HG02571 (cell line): ENCODE results near the gene FHOD1.

Experiments
- ATAC-seq: cut with Tn5 transposase; IDR thresholded peaks from one replicate; pipeline ENCODE4 v1.9.1; 2021; ENCODE audit warnings: mild to moderate bottlenecking, moderate library complexity; ENCODE audit not compliant: unreplicated experiment

FHOD1 gene

GRCh38 chr16:67247192-67248072 is at the start of gene FHOD1:
FHOD1 (minus strand) TSS chr16:67247481; CDS start chr16:67247410, 71 bp downstream.
- peak; percentile 41 for ATAC-seq

- no peak for ATAC-seq
These were observed 49.1 kb upstream of the FHOD1 start for GRCh38 chr16:67296420-67296819.

DNA sequence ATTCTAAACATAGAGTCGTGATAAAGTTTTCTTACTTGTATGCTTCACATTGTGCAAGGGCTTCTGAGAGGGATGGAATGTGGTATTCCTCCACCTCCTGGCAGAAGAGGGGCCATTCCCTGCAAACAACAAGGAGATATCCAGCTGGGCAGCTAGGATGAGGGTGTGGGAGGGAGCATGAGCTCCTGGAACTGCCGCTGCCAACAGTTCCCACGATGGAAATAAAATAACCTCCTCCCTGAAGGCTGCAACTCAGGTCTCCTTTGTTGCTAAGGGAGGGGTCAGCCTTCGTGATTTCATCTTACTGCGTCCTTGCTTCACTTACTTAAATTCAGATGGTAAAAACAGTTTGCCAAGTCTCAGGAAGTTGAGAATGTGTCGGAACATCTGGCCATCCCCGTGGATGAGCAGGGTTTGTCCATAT is 47.7 kb upstream of the FHOD1 start:
- ATAC-seq, result no peak

- ATAC-seq, result no peak
These were observed 47.0 kb upstream of the FHOD1 start for GRCh38 chr16:67294171-67294757.

DNA sequence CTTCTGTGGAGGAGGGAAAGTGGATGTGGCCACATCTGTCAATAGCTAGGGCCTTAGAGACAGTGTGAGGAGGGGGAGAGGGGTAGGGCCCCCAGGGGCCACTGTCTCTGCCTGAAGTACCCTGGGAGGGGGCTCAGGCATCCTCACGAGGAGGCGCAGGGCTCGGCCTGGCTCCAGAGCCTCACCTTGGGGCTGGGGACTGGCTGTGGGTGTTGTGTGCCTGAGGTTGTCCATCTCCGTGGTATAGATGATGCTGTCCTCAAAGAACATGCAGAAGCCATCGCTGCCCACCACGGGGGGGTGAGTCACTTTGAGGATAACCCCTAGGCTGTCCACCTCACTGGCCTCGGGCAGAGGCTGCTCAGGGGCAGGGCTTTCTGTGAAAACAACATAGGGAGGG is 44.2 kb upstream of the FHOD1 start:
- ATAC-seq, result no peak

GRCh38 chr16:67287960-67288359 is 40.7 kb upstream of the FHOD1 start:
- ATAC-seq, result no peak

- no peak for ATAC-seq
These were observed 39.4 kb upstream of the FHOD1 start for GRCh38 chr16:67286441-67287235.

- no peak for ATAC-seq
These were observed 37.7 kb upstream of the FHOD1 start for GRCh38 chr16:67284699-67285646.

DNA sequence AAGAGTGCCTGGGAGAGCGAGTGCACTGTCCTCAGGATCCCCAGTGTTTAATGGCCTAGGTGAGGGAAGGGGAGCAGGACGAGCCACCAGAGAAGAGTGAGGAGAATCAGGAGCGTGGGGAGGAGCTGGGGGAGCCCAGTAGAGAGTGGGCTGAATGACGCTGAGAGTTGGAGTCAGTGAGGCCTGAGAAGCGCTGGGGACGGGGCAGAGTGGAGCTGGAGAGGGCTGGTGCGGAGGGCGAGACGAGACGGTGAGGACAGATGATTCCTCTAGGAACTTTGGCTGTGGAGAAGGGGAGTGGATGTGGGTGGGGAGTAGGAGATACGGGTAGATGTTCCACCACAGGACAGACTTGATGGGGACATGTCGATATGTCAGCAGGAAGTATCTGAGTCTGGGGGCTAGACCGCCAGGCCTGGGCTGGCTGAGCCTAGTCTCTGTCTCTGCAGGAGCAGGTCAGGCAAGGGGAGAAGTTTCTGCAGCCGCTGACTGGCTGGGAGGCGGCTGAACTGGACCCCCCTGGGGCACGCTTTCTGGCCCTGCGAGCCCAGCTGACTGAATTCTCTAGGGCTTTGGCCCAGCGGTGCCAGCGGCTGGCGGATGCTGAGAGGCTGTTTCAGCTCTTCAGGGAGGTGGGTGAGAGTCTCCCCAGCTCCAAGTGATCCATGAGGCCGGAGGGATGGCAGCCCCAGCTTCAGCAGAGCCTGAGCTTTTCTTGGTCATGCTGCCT is 36.7 kb upstream of the FHOD1 start:
- no peak for ATAC-seq

- ATAC-seq, result no peak
These were observed 36.0 kb upstream of the FHOD1 start for GRCh38 chr16:67283039-67283825.

DNA sequence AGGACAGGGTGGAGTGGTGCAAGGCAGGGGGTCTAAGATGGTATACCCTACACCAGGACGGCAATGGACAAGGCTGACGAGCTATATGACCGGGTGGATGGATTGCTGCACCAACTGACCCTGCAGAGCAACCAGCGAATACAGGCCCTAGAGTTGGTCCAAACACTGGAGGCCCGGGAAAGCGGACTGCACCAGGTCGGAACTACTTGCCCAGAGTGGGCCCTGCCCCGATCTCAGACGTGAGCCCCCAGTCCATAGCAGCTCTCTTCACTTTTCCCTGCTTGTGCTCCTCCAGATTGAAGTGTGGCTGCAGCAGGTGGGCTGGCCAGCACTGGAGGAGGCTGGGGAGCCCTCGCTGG is 35.1 kb upstream of the FHOD1 start:
- no peak for ATAC-seq

- ATAC-seq, result no peak
These were observed 34.5 kb upstream of the FHOD1 start for GRCh38 chr16:67281536-67282446.

GRCh38 chr16:67280090-67281015 is 33.1 kb upstream of the FHOD1 start:
- ATAC-seq, result no peak

GRCh38 chr16:67279296-67280089 is 32.2 kb upstream of the FHOD1 start, which contains the start of gene PLEKHG4:
PLEKHG4 (plus strand) TSS chr16:67279532; CDS start chr16:67280045, 513 bp downstream.
- ATAC-seq, result peak; percentile 61

- ATAC-seq, result peak; percentile 29
These were observed 31.6 kb upstream of the FHOD1 start for GRCh38 chr16:67278773-67279295.
